ENCODE data around the gene SERPINB1.

- no peak for TF ChIP-seq CTCF (IDR thresholded peaks at IDR 0.05)
- TF ChIP-seq POLR2A (IDR thresholded peaks at IDR 0.05): no peak
Measured at GRCh38 chr6:2805031-2805430, 36.6 kb downstream of the SERPINB1 start.

Measured in testis (tissue), 2 donors.